NT2/D1 (cell line): Measurements from ENCODE around the gene CLCN4.

Experiments used
- DNase-seq: peaks from one replicate; pipeline ENCODE4 v3.0.0-alpha.2; 2011; ENCODE audit warnings: low read depth, low spot score
- H3K27me3 ChIP-seq: 2 replicates; pipeline ENCODE4 v1.6.0; 2011; ENCODE audit warnings: mild to moderate bottlenecking; ENCODE audit not compliant: insufficient read length, insufficient read depth
- H3K36me3 ChIP-seq: 2 replicates; pipeline ENCODE4 v1.6.1; 2011; ENCODE audit warnings: mild to moderate bottlenecking, low read length, mixed read lengths; ENCODE audit not compliant: insufficient read depth, insufficient read length
- H3K4me1 ChIP-seq: 2 replicates; pipeline ENCODE4 v1.5.1; 2011; ENCODE audit not compliant: insufficient read depth, insufficient read length
- H3K4me3 ChIP-seq: 2 replicates; pipeline ENCODE4 v1.5.1; 2011; ENCODE audit warnings: low read depth; ENCODE audit not compliant: insufficient read length
- H3K9ac ChIP-seq: 2 replicates; pipeline ENCODE4 v1.6.0; 2011; ENCODE audit warnings: low read depth; ENCODE audit not compliant: insufficient read length
- H3K9me3 ChIP-seq: 2 replicates; pipeline ENCODE4 v1.5.1; 2011; ENCODE audit warnings: mild to moderate bottlenecking, low read length; ENCODE audit not compliant: insufficient read depth
- SUZ12 ChIP-seq: IDR thresholded peaks from 2 replicates; pipeline ENCODE4 v1.6.1; 2011; ENCODE audit not compliant: insufficient read length, insufficient read depth; ENCODE audit errors: extremely low read depth
- YY1 ChIP-seq: IDR thresholded peaks from 2 replicates; pipeline ENCODE4 v1.6.1; 2011; ENCODE audit not compliant: insufficient read length, insufficient read depth
- ZNF274 ChIP-seq: IDR thresholded peaks from 2 replicates; pipeline ENCODE4 v1.6.1; 2011; ENCODE audit warnings: mild to moderate bottlenecking, low read depth, low read length

Gene CLCN4

DNA sequence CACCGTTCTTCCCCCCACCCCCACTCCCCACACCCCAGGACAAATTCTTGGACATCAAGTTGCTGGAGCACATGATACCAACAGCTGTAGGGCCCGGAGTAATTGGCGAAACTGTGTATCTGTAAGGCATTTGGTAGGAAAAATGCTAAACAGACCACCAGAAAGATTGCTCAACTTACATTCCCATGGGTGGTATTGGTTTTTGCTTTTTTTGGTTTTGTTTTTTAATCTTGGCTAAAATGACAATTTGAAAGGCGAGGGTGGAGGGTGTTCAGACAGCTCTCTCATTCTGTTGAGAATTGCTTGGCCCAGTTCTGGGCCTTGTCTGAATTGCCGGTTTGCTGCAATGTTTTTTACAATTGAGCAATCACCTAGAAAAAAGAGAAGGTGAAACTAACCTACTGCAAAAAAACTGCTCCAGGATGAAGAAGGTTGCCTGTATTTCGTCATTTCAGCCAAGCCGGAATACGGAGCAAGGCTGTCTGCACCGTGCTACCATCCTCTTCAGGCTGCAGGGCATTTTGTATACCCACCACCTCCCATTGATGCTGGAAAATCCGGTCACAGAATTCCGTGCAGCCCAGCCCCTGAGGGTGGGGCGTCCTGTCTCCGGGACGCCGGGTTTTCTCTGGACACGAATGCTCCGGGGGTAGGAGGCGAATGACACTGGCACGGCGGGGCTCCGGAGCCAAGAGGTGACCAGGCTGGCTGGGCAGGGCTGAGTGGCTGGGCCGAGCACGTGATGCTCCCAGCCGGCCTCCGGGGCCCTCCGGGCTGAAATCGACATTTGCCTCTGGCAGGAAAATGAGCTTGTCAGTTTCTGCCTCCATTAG lies at the start of gene CLCN4:
TSS of gene CLCN4 (plus strand) at position 777 of the 833 bp plus-strand sequence. CDS start 28,058 bp downstream, outside the sequence.
- Histone ChIP-seq H3K27me3 (peaks cover 26% of the 10 kb centered on the region), H3K4me1 (peaks cover 4% of the 10 kb centered on the region), H3K9ac (peak within 1 kb of the TSS; percentile 62), H3K36me3 (no peaks in the 10 kb centered on the region), H3K4me3 (peak within 1 kb of the TSS; percentile 9), H3K9me3 (no peaks in the 10 kb centered on the region)
- peak; percentile 30 for DNase-seq
- no peak for TF ChIP-seq ZNF274
- TF ChIP-seq SUZ12 = no peak
- TF ChIP-seq YY1 = no peak

DNA sequence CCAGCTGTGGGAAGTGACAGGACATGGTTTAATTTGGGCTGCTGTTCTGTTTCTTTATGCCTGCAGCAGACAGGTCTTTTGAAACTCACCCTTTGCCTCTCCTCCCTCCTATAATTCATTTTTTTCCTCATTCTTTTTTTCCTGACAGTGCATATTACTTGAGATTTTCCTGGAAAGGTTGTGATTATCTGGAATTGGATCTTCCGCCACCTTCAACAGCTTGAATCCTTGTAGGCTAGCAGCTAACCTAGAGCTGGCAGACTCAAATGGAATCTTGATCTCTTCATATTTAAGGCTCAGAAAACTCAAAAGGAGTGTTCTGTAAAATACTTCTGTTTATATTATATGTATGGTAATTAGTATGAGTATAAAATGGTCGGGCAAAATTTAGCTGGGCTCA lies 49.3 kb upstream of the CLCN4 start:
- Histone ChIP-seq H3K9me3 (peaks cover 14% of the 10 kb centered on the region), H3K36me3 (peaks cover 65% of the 10 kb centered on the region), H3K4me1 (no peaks in the 10 kb centered on the region), H3K27me3 (no peaks in the 10 kb centered on the region), H3K4me3 (no peak overlapping the region), H3K9ac (no peak overlapping the region)
- no peak for DNase-seq
- TF ChIP-seq YY1 (no peak), SUZ12 (no peak)

DNA sequence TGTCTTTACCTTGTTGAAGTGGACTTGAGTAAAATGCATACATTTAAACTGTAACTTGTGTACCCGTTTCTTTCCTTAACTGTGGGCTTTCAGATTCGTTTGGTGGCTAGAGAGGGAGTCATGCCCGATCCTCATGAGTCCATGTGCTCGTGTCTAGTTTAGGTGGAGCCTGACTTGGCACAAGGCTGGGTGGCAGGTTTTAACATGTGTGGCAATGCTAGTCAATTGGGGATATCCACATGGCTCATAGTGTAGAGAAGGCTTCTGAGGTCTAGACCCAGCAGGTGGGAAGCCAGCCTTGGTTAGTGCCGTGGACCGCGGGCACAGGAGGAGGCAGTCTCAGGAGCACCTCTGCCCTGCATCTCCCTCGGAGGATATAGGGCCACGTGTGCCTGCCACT lies 48.5 kb upstream of the CLCN4 start:
- Histone ChIP-seq H3K9ac (no peak overlapping the region), H3K4me3 (no peak overlapping the region), H3K27me3 (no peaks in the 10 kb centered on the region), H3K36me3 (peaks cover 67% of the 10 kb centered on the region), H3K9me3 (peaks cover 22% of the 10 kb centered on the region), H3K4me1 (no peaks in the 10 kb centered on the region)
- no peak for DNase-seq
- no peak for TF ChIP-seq ZNF274
- no peak for TF ChIP-seq SUZ12
- TF ChIP-seq YY1 = no peak

DNA sequence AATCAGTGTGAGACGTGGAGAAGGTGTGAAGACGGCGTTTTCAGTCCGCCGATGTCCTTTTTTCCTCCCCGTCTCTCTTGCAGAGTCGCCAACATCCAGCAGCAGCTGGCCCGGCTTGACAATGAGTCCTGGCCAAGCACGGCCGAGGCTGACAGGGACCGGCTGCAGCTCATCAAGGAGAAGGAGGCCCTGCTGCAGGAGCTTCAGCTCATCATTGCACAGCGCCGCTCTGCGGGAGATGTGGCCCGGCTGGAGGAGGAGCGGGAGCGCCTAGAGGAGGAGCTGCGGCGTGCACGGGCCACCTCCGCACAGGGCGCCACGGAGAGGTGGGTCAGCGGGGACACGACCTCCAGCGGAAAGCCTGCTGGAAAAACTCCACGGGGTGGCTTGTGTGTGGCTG lies 47.1 kb upstream of the CLCN4 start:
- Histone ChIP-seq H3K4me1 (no peaks in the 10 kb centered on the region), H3K27me3 (no peaks in the 10 kb centered on the region), H3K36me3 (peaks cover 57% of the 10 kb centered on the region), H3K9ac (no peak overlapping the region), H3K4me3 (no peak overlapping the region), H3K9me3 (peaks cover 29% of the 10 kb centered on the region)
- TF ChIP-seq ZNF274 (no peak), YY1 (no peak), SUZ12 (no peak)
- no peak for DNase-seq

DNA sequence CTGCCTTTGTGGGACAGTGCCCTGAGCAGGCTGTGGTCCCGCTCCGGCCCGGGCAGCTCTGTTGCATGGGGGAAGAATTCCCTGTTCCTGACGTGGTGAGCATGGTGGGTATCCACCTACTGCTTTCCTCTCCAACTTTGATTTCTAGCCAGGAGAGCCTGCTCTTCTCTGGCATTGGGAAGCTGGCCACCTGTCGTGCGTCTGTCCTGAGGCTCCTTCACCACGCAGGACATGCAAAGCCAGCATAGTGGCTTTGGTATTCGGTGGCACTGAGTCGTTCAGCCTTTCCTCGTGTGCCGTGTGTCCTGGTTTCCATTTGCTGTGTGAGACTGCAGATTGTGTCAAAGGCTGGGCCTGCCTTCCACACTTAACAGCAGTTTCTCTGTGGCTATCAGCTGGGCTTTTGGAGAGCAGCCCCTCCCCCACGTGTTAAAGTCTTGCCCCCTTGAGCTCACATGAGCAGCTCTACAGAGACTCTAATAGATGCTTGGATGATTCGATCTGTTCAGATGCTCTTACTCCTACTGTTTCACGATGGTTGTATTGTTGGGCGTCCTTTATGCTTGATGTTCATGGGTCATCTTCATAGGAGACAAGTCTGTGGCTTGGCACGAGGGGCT lies 46.3 kb upstream of the CLCN4 start:
- Histone ChIP-seq H3K27me3 (no peaks in the 10 kb centered on the region), H3K9ac (no peak overlapping the region), H3K9me3 (peaks cover 35% of the 10 kb centered on the region), H3K36me3 (peaks cover 59% of the 10 kb centered on the region), H3K4me1 (no peaks in the 10 kb centered on the region), H3K4me3 (no peak overlapping the region)
- TF ChIP-seq ZNF274 (no peak), YY1 (no peak), SUZ12 (no peak)
- no peak for DNase-seq

DNA sequence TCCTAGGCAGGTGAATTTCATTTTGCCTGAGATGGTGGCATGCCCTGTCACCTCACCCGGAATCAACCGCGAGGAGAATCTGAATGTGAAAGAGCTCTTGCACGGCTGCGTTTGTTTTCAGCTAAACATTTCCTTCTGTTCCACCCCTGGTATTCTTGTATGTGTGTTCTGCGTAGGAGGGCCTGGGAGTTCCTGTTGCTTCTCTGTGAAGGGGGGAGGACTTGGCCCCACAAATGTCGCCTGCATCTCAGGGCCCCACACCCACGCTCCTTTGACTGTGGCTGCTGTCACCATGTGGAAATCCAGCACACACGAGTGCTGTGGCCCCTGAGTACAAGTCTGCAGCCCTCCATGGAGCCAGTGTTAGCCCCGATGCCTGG lies 45.8 kb upstream of the CLCN4 start:
- Histone ChIP-seq H3K27me3 (no peaks in the 10 kb centered on the region), H3K36me3 (peaks cover 61% of the 10 kb centered on the region), H3K4me1 (no peaks in the 10 kb centered on the region), H3K9ac (no peak overlapping the region), H3K9me3 (peaks cover 37% of the 10 kb centered on the region), H3K4me3 (no peak overlapping the region)
- no peak for DNase-seq
- TF ChIP-seq YY1 = no peak
- no peak for TF ChIP-seq SUZ12
- TF ChIP-seq ZNF274 = no peak

DNA sequence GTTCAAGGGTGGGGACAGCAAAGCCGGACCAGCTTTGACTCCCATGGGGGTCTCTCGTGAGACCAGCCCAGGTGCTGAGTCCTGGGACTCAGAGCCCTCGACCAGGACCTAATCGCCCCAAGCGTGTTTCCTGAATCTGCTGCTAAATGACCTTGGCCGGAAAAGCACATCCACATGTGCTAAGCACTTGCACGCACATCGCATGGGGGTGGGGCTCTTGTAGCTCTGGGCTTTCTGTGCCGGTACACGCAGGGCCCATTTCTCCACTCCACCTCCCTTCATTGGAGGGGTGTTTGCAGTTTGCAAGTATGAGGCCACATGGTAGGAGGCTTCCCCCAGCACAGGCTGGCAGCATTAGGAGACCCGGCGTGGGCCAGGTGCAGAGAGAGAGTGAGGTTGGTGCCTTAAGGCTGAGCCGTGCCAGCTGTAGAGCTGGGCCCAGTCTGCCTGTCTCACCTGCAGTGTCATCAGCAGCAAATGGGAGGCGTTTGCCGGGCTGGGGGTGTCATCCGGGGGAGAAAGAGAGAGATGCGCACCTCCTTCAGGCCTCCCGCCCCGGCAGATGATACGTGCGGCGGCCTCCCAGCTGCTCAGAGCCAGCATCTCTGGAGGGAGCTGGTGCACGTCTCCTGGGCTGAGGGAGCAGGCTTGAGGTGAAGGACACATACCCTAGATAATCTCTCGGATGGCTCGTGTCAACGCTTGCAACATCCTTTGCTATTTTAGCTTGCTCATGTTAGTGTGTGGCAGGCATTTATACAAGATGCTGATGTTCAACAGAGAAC lies 45.2 kb upstream of the CLCN4 start:
- TF ChIP-seq ZNF274 = no peak
- TF ChIP-seq YY1 = no peak
- no peak for TF ChIP-seq SUZ12
- no peak overlapping the region for H3K4me3 ChIP-seq
- no peak overlapping the region for H3K9ac ChIP-seq

More for the DNA sequence above, 45.2 kb upstream of the CLCN4 start:
- DNase-seq = no peak
- peaks cover 66% of the 10 kb centered on the region for H3K36me3 ChIP-seq
- H3K4me1 ChIP-seq = no peaks in the 10 kb centered on the region
- H3K27me3 ChIP-seq = no peaks in the 10 kb centered on the region
- peaks cover 43% of the 10 kb centered on the region for H3K9me3 ChIP-seq
